ENCODE data around the gene ARMCX6.

- TF ChIP-seq CTCF (conservative IDR thresholded peaks at IDR 0.05; ENCODE audit: low read depth, low read length) (no peak), EZH2 (IDR thresholded peaks at IDR 0.05; ENCODE audit: low read length, unreplicated experiment) (no peak)
These were observed 37.7 kb upstream of the ARMCX6 start for GRCh38 chrX:101655534-101655933.
